ENCODE results near the gene RNF166. TPM values are rescaled to one million over a fixed set of nuclear protein-coding genes. Genes with fewer than 3 reads are reported as not detected.

The RNF166 gene
- total RNA-seq, 1 donor from 2014 or later = 31.3 TPM

DNA sequence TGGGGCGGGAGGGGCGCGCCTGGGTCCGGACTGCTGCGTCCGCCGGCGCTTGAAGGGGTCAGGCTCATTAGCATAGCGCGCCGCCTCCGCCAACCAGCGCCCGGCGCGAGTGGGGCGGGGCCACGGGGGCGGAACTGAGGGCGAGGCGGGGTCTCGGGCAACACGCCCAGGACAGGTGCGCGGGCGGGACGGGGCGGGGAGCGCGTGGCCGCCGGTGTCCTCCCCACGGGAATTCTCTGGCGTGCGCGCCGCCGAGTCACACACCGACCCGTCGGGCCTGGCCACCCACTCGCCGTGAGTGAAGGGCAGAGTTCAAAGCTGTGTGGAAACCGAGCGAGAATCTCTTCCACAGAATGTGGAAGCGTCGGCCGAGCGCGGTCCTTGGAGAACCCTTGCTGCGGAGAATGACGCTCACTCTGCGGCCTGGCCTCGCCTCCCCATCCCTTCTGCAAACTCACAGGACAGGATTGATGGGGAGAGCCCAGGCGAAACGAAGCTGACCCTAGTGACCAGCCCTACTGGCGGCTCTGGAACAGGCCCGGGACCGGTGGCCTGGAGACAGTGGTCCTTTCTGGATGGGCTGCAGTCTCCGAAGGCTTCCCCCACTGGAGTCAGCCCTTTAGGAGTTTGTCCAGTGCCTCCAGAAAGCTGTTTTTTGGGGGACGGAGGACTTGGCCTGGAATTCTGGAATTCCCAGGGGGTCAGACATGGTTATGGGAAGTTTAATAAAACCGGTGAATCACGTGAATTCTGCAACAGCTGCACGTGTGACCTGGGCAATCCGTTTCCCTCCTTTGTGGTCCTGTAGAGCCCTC lies 19.6 kb downstream of the RNF166 start, which contains the start of gene SNAI3:
TSS of gene SNAI3 (minus strand) at position 69 of the 815 bp plus-strand sequence. CDS start 101 bp downstream, outside the sequence.
- Mint-ChIP-seq H3K27ac (ENCODE audit: unreplicated experiment) (no peak within 1 kb of the TSS), H3K4me3 (no peak within 1 kb of the TSS), H3K4me1 (peaks cover 6% of the 10 kb centered on the region), H3K9me3 (no peaks in the 10 kb centered on the region), H3K36me3 (ENCODE audit: low read depth) (no peaks in the 10 kb centered on the region), H3K27me3 (ENCODE audit: low read depth) (peaks cover 81% of the 10 kb centered on the region)
- peak; percentile 69 for DNase-seq (ENCODE audit: low read depth, low spot score)
- no peak for TF ChIP-seq CTCF (conservative IDR thresholded peaks at IDR 0.05)

- Mint-ChIP-seq H3K36me3 (ENCODE audit: low read depth) (no peaks in the 10 kb centered on the region), H3K4me3 (no peak overlapping the region), H3K9me3 (no peaks in the 10 kb centered on the region), H3K27ac (ENCODE audit: unreplicated experiment) (no peak overlapping the region), H3K27me3 (ENCODE audit: low read depth) (peaks cover 79% of the 10 kb centered on the region), H3K4me1 (peaks cover 7% of the 10 kb centered on the region)
- no peak for TF ChIP-seq CTCF (conservative IDR thresholded peaks at IDR 0.05)
- no peak for DNase-seq (ENCODE audit: low read depth, low spot score)
Observed at GRCh38 chr16:88686062-88686438, 20.2 kb downstream of the RNF166 start.

DNA sequence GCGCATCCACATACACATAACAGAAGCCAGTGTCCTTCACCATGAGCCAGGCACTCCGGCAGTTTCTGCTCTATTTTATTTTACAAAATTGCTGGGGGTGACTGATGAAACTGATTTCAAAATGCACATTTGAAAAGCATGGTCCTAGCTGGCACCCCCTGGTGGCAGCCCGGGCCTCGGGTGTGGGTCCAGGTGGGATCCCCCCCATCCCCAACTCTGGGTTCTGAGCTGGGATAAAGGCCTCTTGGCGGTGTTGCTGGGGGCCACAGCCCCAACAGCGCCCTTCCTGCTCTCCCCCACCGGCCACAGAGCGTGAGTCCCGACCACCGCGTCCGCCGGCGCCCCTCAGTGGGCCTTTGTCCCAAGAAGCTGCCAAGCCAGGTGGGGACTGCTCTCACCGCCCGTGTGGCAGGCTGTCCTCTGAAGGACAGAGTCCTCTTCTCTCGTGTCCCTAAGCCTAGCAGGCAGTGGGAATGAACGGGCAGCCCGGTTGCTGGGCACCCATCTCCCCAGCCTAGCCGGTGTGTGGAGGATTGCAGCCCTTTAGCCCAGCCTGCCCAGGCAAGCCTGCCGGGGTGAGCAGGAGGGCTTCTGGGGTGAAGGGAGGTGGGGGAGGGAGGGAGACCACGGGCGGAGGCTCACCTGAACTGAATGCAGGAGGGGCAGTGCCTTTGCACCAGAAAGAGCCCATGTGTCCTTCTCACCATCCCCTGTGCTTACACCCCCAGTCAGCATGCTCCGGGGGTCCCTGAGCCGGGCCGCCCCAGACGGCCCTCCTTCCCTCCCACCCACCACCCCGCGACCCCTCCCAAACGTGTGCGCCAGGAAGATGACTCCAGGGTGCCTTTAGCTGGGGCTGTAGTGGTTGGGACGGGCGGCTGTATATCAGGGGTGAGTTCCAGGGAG lies 20.8 kb downstream of the RNF166 start:
- Mint-ChIP-seq H3K4me1 (peaks cover 7% of the 10 kb centered on the region), H3K27me3 (ENCODE audit: low read depth) (peaks cover 73% of the 10 kb centered on the region), H3K36me3 (ENCODE audit: low read depth) (no peaks in the 10 kb centered on the region), H3K4me3 (peak overlapping the region; percentile 47), H3K9me3 (no peaks in the 10 kb centered on the region), H3K27ac (ENCODE audit: unreplicated experiment) (no peak overlapping the region)
- peak; percentile 60 for TF ChIP-seq CTCF (conservative IDR thresholded peaks at IDR 0.05)
- DNase-seq (ENCODE audit: low read depth, low spot score) = no peak

DNA sequence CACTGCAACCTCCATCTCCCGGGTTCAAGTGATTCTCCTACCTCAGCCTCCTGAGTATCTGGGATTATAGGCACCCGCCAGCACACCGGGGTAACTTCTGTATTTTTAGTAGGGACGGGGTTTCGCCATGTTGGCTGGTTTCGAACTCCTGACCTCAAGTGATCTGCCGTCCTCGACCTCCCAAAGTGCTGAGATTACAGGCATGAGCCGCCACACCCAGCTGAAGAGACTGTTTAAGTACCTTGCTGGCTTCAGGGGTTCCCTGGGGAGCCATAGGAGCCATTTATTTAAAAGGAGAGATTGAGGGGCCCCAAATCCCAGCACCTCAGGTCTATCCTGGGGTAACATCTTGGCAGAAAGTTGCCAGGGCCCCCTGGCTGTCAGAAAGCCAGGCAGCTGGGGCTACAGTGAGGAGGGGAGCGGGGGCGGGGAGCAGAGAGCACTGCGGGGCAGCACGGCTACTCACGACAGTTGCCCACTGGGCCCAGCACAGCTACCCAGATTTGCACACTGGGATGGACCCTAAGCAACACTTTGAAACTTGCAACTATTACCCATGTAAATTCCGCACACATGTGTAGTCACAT lies 21.5 kb downstream of the RNF166 start:
- H3K36me3 Mint-ChIP-seq (ENCODE audit: low read depth) = no peaks in the 10 kb centered on the region
- peaks cover 7% of the 10 kb centered on the region for H3K4me1 Mint-ChIP-seq
- TF ChIP-seq CTCF (conservative IDR thresholded peaks at IDR 0.05) = no peak
- H3K9me3 Mint-ChIP-seq = no peaks in the 10 kb centered on the region
- DNase-seq (ENCODE audit: low read depth, low spot score) = no peak
- H3K27me3 Mint-ChIP-seq (ENCODE audit: low read depth) = peaks cover 69% of the 10 kb centered on the region
- H3K4me3 Mint-ChIP-seq = no peak overlapping the region
- H3K27ac Mint-ChIP-seq (ENCODE audit: unreplicated experiment) = no peak overlapping the region

GRCh38 chr16:88681709-88682451 lies 24.3 kb downstream of the RNF166 start:
- no peak for TF ChIP-seq CTCF (conservative IDR thresholded peaks at IDR 0.05)
- H3K36me3 Mint-ChIP-seq (ENCODE audit: low read depth) = no peaks in the 10 kb centered on the region
- peaks cover 7% of the 10 kb centered on the region for H3K4me1 Mint-ChIP-seq
- peaks cover 43% of the 10 kb centered on the region for H3K27me3 Mint-ChIP-seq (ENCODE audit: low read depth)
- no peaks in the 10 kb centered on the region for H3K9me3 Mint-ChIP-seq
- no peak overlapping the region for H3K4me3 Mint-ChIP-seq
- H3K27ac Mint-ChIP-seq (ENCODE audit: unreplicated experiment) = no peak overlapping the region
- DNase-seq (ENCODE audit: low read depth, low spot score) = no peak
